NCI-H446 treated with DMSO at 0.1 percent for 48 hours (cell line): Measurements from ENCODE around the gene HEXD.
"Not testable (repeated sequence)": the region's sequence is repeated elsewhere in the genome, so short reads cannot be mapped to it uniquely, and the experiment has no call there.

Experiments used
- DNase-seq: peaks from one replicate; lab custom pipeline; 2025; lab: John Stamatoyannopoulos, UW

Gene HEXD

GRCh38 chr17:82396601-82397435 is 21.3 kb upstream of the HEXD start:
- DNase-seq, result no peak

- no peak for DNase-seq
Observed at GRCh38 chr17:82397449-82398335, 20.5 kb upstream of the HEXD start.

- peak; percentile 82 for DNase-seq
Observed at GRCh38 chr17:82399041-82399441, 19.1 kb upstream of the HEXD start.

GRCh38 chr17:82399601-82400101 is 18.5 kb upstream of the HEXD start:
- no peak for DNase-seq

GRCh38 chr17:82400206-82400605 is 17.9 kb upstream of the HEXD start:
- no peak for DNase-seq

- no peak for DNase-seq
Observed at GRCh38 chr17:82400830-82401229, 17.3 kb upstream of the HEXD start.

- no peak for DNase-seq
Observed at GRCh38 chr17:82402865-82403264, 15.3 kb upstream of the HEXD start.

- no peak for DNase-seq
Observed at GRCh38 chr17:82403662-82404660, 14.2 kb upstream of the HEXD start.

GRCh38 chr17:82405051-82405450 is 13.1 kb upstream of the HEXD start:
- DNase-seq, result no peak

- no peak for DNase-seq
Observed at GRCh38 chr17:82406131-82406671, 11.9 kb upstream of the HEXD start.

GRCh38 chr17:82407255-82407654 is 10.9 kb upstream of the HEXD start:
- DNase-seq, result no peak

- DNase-seq, result no peak
Observed at GRCh38 chr17:82408288-82408937, 9.7 kb upstream of the HEXD start.

GRCh38 chr17:82408938-82409318 is 9.2 kb upstream of the HEXD start:
- no peak for DNase-seq

- no peak for DNase-seq
Observed at GRCh38 chr17:82410014-82410716, 8.0 kb upstream of the HEXD start.

GRCh38 chr17:82411396-82412053 is 6.6 kb upstream of the HEXD start:
- DNase-seq, result no peak

- not testable (repeated sequence) for DNase-seq
Observed at GRCh38 chr17:82412081-82412480, 6.1 kb upstream of the HEXD start.

GRCh38 chr17:82412535-82413520 is 5.3 kb upstream of the HEXD start:
- DNase-seq, result no peak

GRCh38 chr17:82414548-82415281 is 3.4 kb upstream of the HEXD start:
- no peak for DNase-seq
